GM12874 (cell line): ENCODE results near the gene TTLL4.

Experiments used
- CTCF ChIP-seq: IDR thresholded peaks from 2 replicates; pipeline ENCODE4 v1.5.1; 2011; ENCODE audit warnings: low read depth, mild to moderate bottlenecking, control low read depth, low read length, moderate library complexity; ENCODE audit not compliant: insufficient read depth

The TTLL4 gene

GRCh38 chr2:218756599-218757377 lies 46.2 kb downstream of the TTLL4 start:
- no peak for TF ChIP-seq CTCF

- no peak for TF ChIP-seq CTCF
Measured at GRCh38 chr2:218761795-218762194, 51.2 kb downstream of the TTLL4 start.

GRCh38 chr2:218773881-218774280 lies 63.2 kb downstream of the TTLL4 start:
- TF ChIP-seq CTCF, result no peak

GRCh38 chr2:218776488-218776887 lies 65.9 kb downstream of the TTLL4 start:
- TF ChIP-seq CTCF, result no peak

- no peak for TF ChIP-seq CTCF
Measured at GRCh38 chr2:218777276-218777990, 66.8 kb downstream of the TTLL4 start.

GRCh38 chr2:218780046-218780445 lies 69.4 kb downstream of the TTLL4 start:
- TF ChIP-seq CTCF, result no peak

GRCh38 chr2:218780851-218781690 lies 70.4 kb downstream of the TTLL4 start:
- TF ChIP-seq CTCF, result no peak
